ENCODE measurements around the gene CARD16.
"Not testable (repeated sequence)": the region's sequence is repeated elsewhere in the genome, so short reads cannot be mapped to it uniquely, and the experiment has no call there.

CARD16 gene

DNA sequence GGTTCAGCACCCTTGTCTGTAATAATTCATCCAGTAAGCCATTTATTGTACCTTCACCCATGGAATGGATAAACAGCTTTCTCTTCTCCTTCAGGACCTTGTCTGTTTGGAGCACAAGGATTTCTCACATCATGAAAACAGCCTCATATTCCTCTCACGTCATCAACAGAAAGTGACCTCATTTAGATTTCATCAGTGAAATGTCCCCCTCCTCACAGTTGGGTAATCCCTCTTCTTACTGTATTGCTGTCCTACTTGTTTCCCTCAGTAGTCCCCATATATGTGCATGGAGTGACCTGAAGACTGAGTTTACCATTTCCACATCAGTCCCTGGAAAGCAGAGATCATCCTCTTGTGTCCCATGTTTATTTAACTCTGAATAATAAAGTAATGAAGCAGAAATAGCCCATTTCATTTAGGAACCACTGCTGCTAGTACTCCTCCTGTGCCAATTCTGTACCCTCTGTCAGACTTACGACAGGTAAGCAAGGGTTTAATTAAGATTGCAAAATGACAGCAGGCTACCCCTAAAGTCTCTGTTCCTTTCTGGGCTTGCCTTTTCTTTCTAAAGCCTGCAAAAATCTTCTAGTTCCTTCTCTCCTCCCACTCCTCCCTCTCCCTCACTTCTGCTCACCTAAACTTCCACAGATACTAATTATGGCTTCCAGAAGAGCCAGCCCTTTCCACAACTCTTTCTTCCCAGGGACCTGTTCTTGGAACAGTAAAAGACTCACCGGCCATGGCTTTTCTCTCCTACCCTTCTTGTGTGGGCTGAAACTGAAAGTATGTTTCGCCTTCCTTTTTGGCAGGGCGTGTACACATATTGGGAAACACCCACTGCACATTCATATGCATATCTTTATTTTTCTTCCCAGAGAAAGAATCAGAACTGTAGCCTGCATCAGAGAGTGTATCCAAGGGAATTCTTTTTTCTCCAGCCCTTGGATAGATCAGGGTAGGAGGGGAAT lies at the start of gene CARD16:
Gene CARD16, minus strand, starts transcription at position 779 of the 968 bp plus-strand sequence. Its CDS starts 38 bp downstream, at position 741.
- DNase-seq: not testable (repeated sequence)

DNA sequence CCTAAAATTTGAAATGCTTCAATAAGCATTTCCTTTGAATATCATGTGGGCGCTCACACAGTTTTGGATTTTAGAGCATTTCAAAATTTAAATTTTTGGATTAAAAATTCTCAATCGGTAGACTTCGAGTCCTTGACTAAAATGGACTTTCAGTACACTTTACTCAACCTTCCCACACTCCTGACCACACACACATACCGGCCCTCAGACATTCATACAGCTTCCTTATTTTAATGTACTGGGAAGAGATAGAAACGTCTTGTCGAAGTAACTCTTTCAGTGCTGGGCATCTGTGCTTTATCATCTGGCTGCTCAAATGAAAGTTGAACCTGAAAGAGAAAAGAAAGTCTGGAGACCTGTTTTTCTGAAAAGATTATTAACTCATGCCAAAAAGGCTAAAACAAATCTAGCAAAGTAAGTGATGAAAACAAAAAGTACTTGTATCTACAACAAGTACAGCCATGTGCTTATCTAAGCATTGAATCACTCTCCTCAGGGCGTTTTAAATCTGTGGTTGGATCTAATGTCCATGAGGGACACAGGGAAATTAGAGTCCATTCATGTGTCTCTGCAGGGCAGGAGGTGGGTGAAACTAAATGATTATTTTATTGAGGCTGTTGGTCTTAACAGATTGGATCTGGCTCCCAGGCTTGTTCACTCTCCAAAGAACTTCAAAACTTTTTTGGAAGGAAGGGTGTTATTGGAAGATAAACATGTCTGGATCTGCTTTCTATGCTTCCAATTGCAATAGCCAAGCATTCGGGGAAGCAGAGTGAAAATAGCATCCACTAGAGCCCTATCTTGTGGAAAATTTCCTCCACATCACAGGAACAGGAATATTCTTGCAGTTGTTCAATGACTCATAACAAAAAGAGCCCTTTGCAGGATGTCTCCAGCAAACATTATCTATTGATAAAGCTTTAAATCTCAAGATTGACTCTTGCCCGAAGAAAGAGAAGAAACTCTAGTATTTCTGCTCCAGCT lies 47.4 kb upstream of the CARD16 start:
- no peak for DNase-seq

DNA sequence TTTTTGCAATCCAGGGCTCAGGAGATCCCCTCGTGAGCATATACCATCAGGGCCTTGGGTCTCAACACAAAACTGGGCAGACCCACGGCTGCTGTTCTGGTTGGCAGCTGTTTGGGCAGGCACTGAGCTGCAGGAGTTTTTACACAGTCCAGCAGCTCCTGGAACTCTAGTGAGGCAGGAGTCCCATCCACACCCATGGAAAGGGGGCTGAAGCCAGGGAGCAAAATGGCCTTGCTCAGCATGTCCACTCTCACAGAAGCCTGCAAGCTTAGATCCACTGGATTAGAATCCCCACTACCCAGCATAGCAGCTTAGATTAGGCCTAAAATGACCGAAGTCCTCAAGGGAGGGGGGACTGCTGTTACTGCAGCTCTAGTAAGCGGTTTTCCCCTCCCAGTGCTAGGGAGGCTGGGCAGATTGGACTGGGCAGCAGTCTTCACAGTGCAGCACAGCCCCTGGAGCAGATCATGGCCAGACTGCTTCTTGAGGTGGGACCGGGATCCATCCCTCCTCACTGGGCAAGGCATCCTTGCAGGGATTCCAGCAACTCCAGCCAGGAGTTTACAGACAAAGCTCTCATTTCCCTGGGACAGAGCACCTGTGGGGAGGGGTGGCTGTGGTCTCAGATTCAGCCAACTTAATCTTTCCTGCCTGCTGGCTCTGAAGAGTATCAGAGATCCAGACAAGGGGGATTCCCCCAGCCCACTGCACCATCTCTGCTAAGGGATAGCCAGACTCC lies 36.4 kb upstream of the CARD16 start:
- no peak for DNase-seq

GRCh38 chr11:105080171-105080906 lies 35.2 kb upstream of the CARD16 start:
- not testable (repeated sequence) for DNase-seq

- no peak for DNase-seq
Measured at GRCh38 chr11:105078283-105078682, 33.1 kb upstream of the CARD16 start.

DNA sequence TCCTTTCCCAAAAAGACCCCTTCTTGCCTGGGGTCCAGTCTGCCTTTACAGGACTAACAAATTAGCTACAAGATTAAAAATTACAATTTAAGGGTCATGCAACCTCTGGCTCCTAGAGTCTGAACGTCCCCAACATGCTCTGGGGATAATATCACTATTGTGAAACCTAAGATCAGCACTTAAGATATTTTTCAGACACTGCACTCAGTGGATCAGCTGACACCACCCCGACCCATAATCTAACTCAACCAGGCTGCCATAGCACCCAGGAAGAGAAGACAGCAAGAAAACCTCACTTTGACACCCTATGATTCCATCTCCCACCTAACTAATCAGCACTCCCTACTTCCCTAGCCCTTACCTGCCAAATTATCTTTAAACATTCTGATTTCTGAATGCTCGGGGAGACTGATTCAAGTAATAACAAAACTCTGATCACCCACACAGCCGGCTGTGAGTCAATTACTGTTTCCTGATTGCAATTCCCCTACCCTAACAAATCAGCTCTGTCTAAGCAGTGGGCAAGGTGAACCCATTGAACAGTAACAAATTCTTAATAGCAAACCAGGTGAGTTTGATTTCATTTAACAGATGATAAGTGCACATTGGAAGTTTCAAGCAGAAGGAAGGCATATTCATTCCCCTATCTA lies 32.1 kb upstream of the CARD16 start:
- DNase-seq: not testable (repeated sequence)

DNA sequence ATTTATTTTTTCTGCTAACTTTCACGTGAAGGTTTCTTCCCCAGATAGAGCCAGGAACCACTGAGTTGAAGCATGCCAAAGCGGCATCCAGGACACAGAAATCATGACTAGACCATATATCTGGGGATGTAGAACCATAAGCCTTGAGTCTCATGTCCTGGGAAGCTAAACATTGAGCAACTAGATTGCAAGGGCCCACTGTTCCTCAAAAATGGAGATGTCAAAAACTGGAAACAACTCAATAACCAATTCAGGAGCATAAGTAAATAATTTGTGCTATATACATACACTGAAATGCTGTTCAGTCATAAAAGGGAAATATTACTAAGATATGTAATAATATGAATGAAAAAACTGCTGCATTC lies 29.0 kb upstream of the CARD16 start:
- no peak for DNase-seq

- no peak for DNase-seq
Measured at GRCh38 chr11:105073456-105074165, 28.5 kb upstream of the CARD16 start.

DNA sequence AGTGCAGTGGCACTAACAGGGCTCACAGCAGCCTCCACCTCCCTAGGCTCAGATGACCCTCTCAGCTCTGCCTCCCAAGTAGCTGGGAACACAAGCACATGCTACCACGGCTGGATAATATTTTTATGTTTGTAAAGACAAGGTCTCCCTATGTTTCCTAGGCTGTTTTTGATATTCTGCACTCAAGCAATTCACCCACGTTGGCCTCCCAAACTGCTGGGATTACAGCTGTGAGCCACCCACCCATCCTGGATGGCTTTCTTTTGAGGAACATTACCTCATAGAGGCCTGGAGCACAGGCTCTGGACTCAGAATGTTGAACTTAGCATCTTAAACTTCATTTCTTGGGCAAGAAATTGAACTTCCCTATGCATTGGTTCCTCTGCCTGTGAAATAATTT lies 26.9 kb upstream of the CARD16 start:
- not testable (repeated sequence) for DNase-seq

GRCh38 chr11:105071089-105071732 lies 26.1 kb upstream of the CARD16 start:
- no peak for DNase-seq

DNA sequence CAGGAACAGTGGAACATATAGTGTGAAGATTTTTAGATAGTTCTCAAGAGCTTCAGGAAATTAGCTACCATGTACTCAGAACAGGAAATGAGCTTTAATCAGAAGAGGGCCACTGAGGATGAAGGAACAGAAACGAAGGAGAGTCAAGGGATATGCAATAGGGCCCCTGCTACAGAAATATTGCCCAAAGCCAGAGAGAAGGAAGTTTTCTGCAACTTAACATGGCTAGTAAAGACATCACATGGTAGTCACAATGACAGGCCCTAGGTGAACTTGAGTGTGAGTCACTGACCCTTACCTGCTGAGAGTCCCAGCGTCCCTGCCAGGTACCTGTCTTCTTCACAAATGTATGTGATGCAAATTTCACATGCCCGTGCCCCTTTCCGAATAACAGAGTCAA lies 25.2 kb upstream of the CARD16 start:
- DNase-seq: no peak

DNA sequence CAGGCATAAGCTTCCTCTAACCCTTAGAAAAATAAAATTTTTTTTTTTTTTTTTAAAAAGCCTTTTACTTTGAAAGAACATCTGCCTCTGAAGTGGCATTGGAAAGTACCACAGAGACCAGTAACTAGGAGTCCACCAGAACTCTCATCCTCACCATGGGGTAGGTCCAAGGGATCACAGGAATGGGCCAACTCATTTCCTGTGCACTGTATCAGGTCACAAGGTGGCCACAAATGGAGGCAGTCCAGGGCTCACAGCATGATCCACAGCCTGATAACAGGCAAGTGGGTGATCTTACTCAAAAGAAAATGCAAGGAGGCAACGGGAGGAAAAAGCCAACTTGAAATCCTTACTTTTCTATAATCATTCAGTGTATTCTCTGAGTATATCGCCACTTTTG lies 24.6 kb upstream of the CARD16 start:
- DNase-seq: not testable (repeated sequence)

DNA sequence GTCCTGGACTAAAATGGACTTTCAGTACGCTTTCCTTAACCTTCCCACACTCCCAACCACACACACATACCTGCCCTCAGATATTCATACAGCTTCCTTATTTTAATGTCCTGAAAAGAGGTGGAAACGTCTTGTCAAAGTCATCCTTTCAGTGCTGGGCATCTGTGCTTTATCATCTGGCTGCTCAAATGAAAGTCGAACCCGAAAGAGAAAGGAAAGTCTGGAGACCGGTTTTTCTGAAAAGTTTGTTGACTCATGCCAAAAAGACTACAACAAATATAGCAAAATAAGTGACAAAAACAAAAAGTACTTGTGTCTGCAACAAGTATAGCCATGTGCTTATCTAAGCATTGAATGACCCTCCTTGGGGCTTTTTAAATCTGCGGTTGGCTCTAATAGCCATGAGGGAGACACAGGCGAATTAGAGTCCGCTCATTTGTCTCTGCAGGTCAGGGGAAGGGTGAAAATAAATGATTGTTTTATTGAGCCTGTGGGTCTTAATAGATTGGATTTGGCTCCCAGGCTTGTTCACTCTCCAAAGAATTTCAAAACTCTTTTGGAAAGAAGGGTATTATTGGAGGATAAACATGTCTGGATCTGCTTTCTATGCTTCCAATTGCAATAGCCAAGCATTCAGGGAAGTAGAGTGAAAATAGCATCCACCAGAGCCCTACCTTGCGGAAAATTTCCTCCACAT lies 18.3 kb upstream of the CARD16 start:
- not testable (repeated sequence) for DNase-seq

DNA sequence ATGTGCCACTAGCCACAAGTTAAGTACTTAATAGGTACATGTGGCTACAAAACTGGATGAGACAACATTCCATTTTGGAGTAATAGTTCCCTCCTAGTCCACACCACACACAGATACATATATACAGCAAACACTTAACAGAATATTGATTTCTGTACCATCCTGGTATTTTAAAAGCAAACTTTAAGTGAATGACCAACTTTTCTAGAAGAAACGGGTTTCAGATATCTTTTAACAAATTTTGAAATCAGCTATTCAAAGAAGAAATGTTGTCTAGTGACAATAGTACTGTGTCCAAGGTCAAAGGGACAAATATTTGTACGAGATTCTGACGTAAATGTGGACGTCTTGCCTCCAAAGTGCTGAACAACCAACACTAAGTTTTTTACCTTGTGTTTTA lies 12.3 kb upstream of the CARD16 start:
- DNase-seq: no peak

GRCh38 chr11:105056446-105056845 lies 11.3 kb upstream of the CARD16 start:
- DNase-seq: no peak

DNA sequence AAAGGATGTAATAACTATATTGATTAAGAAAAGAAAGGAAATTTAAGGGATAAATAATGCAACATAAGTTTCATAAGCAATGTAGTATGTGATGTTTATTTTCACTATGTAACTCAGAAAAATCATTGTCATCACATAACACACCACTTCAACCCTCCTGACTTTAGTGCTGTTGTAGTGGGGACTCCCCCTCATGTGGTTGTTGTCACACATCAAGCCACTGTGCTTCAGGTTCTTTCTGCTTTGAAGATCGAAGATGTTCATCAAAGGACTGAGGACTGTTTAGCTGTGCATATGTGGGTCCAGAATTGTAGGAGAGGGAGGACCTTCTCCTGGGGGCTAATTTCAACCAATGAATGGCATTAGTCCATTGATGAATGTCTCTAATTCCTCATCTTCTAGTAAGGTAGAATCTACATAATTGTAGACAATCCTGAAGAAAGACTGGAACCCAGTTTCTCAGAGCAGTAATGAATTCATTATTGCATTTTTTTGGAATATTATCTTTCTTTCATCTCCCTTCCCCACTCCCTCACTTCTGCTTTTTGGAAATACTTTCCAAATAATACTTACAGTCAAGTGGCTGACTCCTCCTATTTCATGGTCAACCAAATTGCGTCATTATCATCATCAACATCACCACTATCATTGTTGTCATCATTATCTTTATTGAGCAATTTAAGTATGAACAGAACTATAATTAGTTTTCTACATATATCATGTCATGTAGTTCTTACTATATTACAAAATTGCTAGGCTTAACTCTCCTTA lies 9.8 kb upstream of the CARD16 start:
- DNase-seq: no peak

DNA sequence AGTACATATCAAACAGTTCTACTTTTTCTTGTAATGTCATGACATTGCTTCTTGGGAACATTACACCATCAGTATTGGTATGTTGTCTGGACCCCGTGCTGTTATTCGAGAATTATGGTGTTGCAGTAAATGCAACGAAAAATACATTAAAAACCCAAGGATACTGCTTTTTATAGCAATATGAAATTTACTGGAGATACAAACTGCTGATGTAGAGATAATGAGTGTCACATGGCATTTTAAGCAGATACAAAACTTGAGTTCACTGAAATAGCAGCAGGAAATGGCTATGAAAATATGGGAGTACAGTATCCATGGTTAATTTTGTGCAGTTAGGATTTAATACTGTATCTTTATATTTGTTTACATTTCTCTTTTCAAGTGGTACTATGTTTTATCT lies 7.4 kb upstream of the CARD16 start:
- no peak for DNase-seq

- no peak for DNase-seq
Measured at GRCh38 chr11:105051559-105051958, 6.4 kb upstream of the CARD16 start.

DNA sequence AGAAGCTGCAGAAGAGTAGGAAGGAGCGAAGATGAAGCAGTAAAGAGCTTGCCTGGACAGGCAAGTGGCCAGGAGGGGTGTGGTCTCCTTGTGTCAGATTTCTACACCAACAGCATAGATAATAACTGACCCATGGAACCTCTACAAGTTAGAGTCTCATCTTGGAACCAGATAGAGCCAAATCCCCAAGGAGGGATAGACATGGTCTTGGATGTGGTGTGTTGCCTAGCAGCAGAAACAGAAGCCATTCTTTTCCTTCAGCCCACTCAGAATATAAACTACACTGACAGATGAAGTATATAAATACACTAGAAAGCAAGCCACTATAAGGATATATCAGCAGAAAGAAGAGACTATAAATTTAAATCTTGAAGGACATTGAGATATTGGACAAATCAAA lies 4.3 kb upstream of the CARD16 start:
- no peak for DNase-seq
